Airway epithelial cell (primary cell): ENCODE measurements around the gene TNN. TPM values are rescaled to one million over a fixed set of nuclear protein-coding genes. Genes with fewer than 3 reads are reported as not detected.

ENCODE experiments used
- total RNA-seq: library from RNA; depleted of rRNA; stranded (reverse); fragments of >200 nt; gene quantifications from 2 replicates; pipeline ENCODE4 v1.2.3, GENCODE V29; 2015

The TNN gene
- total RNA-seq: not detected in 2 replicates

GRCh38 chr1:175067362-175068106, at the start of gene TNN:
Gene TNN, plus strand, starts transcription at chr1:175067833. Its CDS starts 9,586 bp downstream, at chr1:175077419.

GRCh38 chr1:175023043-175023921, 44.4 kb upstream of the TNN start, which contains the start of gene MRPS14:
Gene MRPS14, minus strand, starts transcription at chr1:175023425. Its CDS starts 17 bp downstream, at chr1:175023408.

GRCh38 chr1:175192630-175193526, 125.2 kb downstream of the TNN start, which contains the start of gene KIAA0040:
Gene KIAA0040, minus strand, starts transcription at chr1:175192776. Its CDS starts 31,763 bp downstream, at chr1:175161013.

Other genes with a start within 250 kb of the TNN start
- gene CACYBP, start 67.9 kb upstream of the TNN start, total RNA-seq: 115 and 122 TPM in 2 replicates
- 19.3 TPM in 2 replicates for gene MRPS14, start 44.4 kb upstream of the TNN start, total RNA-seq
- 5.6 and 12.4 TPM in 2 replicates for gene KIAA0040, start 124.9 kb downstream of the TNN start, total RNA-seq